Gastrocnemius medialis (tissue), 4 donors: ENCODE results near the gene PLN. TPM values are rescaled to one million over a fixed set of nuclear protein-coding genes. Genes with fewer than 3 reads are reported as not detected.

ENCODE experiments used
- ATAC-seq, 2 donors: fragments of 150-250 bp; one replicate each; pipeline ENCODE4 v1.9.1; 2016
- DNase-seq, 2 donors: peaks; one replicate each; pipeline ENCODE4 v3.0.0-alpha.2; 2019
- H3K27ac ChIP-seq, 4 donors: fragments of 200-600 bp; sonication (generic); 1 replicate in 1 of 4; 2 replicates in 3 of 4; pipeline ENCODE4 v1.5.1; 2016 to 2018; ENCODE audit warnings: mild to moderate bottlenecking in 2 of 4, moderate library complexity in 1 of 4
- H3K27me3 ChIP-seq, 3 donors: fragments of 200-600 bp; sonication (generic) in 2 of 3; 1 replicate in 1 of 3; 2 replicates in 2 of 3; pipeline versions ENCODE4 v1.5.1 to v1.6.0; 2016 to 2019; ENCODE audit warnings: mild to moderate bottlenecking in 1 of 3, moderate library complexity in 1 of 3
- H3K36me3 ChIP-seq, 2 donors: fragments of 200-600 bp; sonication (generic) in 1 of 2; one replicate each; pipeline ENCODE4 v1.5.1; 2017 to 2018
- H3K4me1 ChIP-seq, 2 donors: fragments of 200-600 bp; sonication (generic) in 1 of 2; one replicate each; pipeline ENCODE4 v1.5.1; 2016 to 2017; ENCODE audit warnings: mild to moderate bottlenecking in 2 of 2
- H3K4me3 ChIP-seq, 4 donors: fragments of 200-600 bp; sonication (generic) in 3 of 4; 1 replicate in 1 of 4; 2 replicates in 3 of 4; pipeline ENCODE4 v1.5.1; 2016 to 2019; ENCODE audit warnings: mild to moderate bottlenecking in 2 of 4
- H3K9me3 ChIP-seq, 3 donors: fragments of 200-600 bp; sonication (generic) in 2 of 3; 1 replicate in 1 of 3; 2 replicates in 2 of 3; pipeline ENCODE4 v1.5.1; 2016 to 2019
- POLR2A ChIP-seq, 2 donors: fragments of 450-650 bp; IDR thresholded peaks; one replicate each; pipeline ENCODE4 v1.6.1; 2017; ENCODE audit warnings: antibody characterized with exemption in 2 of 2, mild to moderate bottlenecking in 2 of 2, moderate library complexity in 2 of 2
- in situ Hi-C, 4 donors: fragments of 200-750 bp; cut with MboI; loops; one replicate each; pipeline versions ENCODE4 v1.15.0 to v1.8.0; 2017; ENCODE audit warnings: low sequenced_read_pairs in 4 of 4
- intact Hi-C: fragments of 100-400 bp; cut with DNase I; formaldehyde crosslinking; loops from one replicate; pipeline ENCODE4 v1.15.1; 2023; ENCODE audit warnings: low total_unique reads
- total RNA-seq, 4 donors: library from RNA; depleted of rRNA; stranded (reverse); fragments of >200 nt; gene quantifications; one replicate each; pipeline versions ENCODE4 v1.1.0 to v1.2.3, GENCODE V29; 2016
- TF ChIP-seq, protein P1 (sequence below), 5 experiments: fragments of 450-650 bp in 3 of 5; fragments of 200-600 bp in 2 of 5; sonication (generic) in 2 of 5; IDR thresholded peaks in 4 of 5; conservative IDR thresholded peaks in 1 of 5; 1 replicate in 4 of 5; 2 replicates in 1 of 5; pipeline ENCODE4 v1.5.1; 2016 to 2019; ENCODE audit warnings: antibody characterized with exemption in 5 of 5, mild to moderate bottlenecking in 3 of 5, moderate library complexity in 3 of 5

PLN gene
- total RNA-seq, 4 donors from 2014 or later = 49.6 to 278 (median 202) TPM

DNA sequence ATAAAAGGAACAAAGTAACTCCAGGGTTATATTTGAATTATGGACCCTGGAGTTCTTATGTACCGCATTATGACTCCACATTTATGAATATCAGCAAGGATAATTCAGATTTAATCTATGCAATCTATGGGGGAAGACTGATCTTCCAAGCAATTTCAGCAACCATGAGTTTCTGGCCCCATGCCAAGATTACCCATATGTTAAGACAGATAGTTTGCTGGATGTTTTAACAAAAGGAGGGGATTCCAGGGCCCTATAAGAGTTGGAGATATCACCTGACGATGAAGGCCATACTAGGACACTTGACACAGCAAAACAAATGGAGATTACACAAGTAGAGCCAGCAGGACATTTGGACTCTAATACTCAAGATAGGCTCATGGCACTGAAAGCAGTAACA lies 45.9 kb upstream of the PLN start:
- Histone ChIP-seq H3K4me1 (peaks cover 11 to 21% of the 10 kb centered on the region in 2 donors), H3K36me3 (peaks cover 0 to 18% of the 10 kb centered on the region in 2 donors), H3K27ac (no peak overlapping the region), H3K9me3 (no peaks in the 10 kb centered on the region), H3K27me3 (no peaks in the 10 kb centered on the region), H3K4me3 (no peak overlapping the region)
- no peak for ATAC-seq
- intact Hi-C loops = no loop called here
- no peak for TF ChIP-seq POLR2A (IDR thresholded peaks at IDR 0.05)
- TF ChIP-seq, protein P1, sequence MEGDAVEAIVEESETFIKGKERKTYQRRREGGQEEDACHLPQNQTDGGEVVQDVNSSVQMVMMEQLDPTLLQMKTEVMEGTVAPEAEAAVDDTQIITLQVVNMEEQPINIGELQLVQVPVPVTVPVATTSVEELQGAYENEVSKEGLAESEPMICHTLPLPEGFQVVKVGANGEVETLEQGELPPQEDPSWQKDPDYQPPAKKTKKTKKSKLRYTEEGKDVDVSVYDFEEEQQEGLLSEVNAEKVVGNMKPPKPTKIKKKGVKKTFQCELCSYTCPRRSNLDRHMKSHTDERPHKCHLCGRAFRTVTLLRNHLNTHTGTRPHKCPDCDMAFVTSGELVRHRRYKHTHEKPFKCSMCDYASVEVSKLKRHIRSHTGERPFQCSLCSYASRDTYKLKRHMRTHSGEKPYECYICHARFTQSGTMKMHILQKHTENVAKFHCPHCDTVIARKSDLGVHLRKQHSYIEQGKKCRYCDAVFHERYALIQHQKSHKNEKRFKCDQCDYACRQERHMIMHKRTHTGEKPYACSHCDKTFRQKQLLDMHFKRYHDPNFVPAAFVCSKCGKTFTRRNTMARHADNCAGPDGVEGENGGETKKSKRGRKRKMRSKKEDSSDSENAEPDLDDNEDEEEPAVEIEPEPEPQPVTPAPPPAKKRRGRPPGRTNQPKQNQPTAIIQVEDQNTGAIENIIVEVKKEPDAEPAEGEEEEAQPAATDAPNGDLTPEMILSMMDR (IDR thresholded peaks at IDR 0.05 in 4 of 5, conservative IDR thresholded peaks at IDR 0.05 in 1 of 5) = no peak
- no peak for DNase-seq
- in situ Hi-C loops = loop anchor here in 2 of 4 donors (10.0 to 25.0 kb wide), 2 partner anchors 215 to 217 kb away; no protein-coding TSS in a partner anchor

DNA sequence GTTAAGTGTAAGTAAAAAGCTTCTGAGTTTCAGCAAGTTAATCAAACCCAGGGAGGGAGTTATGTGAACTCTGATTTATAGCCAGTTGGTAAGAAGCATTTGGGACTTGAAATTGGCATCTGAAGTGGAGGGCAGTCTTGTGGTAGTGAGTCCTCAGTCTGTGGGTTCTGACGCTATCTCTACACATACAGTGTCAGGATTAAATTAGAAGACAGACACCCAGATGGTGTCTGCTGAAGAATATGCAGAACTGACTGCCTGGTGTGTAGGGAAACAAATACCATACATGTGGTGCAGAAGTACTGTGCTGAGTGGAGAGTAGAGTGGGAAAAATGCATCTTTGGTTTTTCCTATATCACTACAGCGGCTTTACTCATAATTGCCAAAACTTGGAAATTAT lies 43.5 kb upstream of the PLN start:
- Histone ChIP-seq H3K27me3 (no peaks in the 10 kb centered on the region), H3K36me3 (peaks cover 0 to 18% of the 10 kb centered on the region in 2 donors), H3K27ac (no peak overlapping the region), H3K9me3 (no peaks in the 10 kb centered on the region), H3K4me1 (peaks cover 31 to 35% of the 10 kb centered on the region in 2 donors), H3K4me3 (no peak overlapping the region)
- TF ChIP-seq, protein P1 (IDR thresholded peaks at IDR 0.05 in 4 of 5, conservative IDR thresholded peaks at IDR 0.05 in 1 of 5) = no peak
- no peak for TF ChIP-seq POLR2A (IDR thresholded peaks at IDR 0.05)
- in situ Hi-C loops = loop anchor here in 3 of 4 donors (5.0 to 25.0 kb wide), 3 partner anchors 217 to 220 kb away; no protein-coding TSS in a partner anchor
- DNase-seq = no peak
- intact Hi-C loops = loop anchor here (5.0 kb wide), 1 partner anchor 113 kb away; no protein-coding TSS in a partner anchor
- ATAC-seq = no peak

DNA sequence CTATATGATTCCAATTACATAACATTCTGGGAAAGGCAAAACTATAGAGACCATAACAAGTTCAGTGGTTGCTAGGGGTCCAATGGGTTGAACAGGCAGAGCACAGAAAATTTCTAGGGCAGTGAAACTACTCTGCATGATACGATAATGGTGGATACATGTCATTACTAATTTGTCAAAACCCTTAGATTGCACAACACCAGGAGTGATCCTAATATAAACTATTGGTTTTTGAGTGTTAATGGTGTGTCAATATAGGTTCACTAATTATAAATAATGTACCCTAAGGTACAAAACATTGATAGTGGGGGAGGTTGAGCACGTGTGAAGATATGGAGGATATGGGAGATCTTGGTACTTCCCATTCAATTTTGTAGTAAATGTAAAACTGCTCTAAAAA lies 42.4 kb upstream of the PLN start:
- H3K4me3 ChIP-seq = no peak overlapping the region
- TF ChIP-seq, protein P1 (IDR thresholded peaks at IDR 0.05 in 4 of 5, conservative IDR thresholded peaks at IDR 0.05 in 1 of 5) = no peak
- no peak for TF ChIP-seq POLR2A (IDR thresholded peaks at IDR 0.05)
- no peak for ATAC-seq
- H3K36me3 ChIP-seq = peaks cover 0 to 18% of the 10 kb centered on the region in 2 donors
- in situ Hi-C loops = loop anchor here in 3 of 4 donors (5.0 to 25.0 kb wide), 3 partner anchors 218 to 221 kb away; no protein-coding TSS in a partner anchor
- H3K27ac ChIP-seq = peak overlapping the region; percentile 52 to 71 (median 62)
- no peaks in the 10 kb centered on the region for H3K9me3 ChIP-seq
- peaks cover 39 to 42% of the 10 kb centered on the region in 2 donors for H3K4me1 ChIP-seq
- no peak for DNase-seq
- intact Hi-C loops = loop anchor here (5.0 kb wide), 1 partner anchor 112 kb away; no protein-coding TSS in a partner anchor
- H3K27me3 ChIP-seq = no peaks in the 10 kb centered on the region

DNA sequence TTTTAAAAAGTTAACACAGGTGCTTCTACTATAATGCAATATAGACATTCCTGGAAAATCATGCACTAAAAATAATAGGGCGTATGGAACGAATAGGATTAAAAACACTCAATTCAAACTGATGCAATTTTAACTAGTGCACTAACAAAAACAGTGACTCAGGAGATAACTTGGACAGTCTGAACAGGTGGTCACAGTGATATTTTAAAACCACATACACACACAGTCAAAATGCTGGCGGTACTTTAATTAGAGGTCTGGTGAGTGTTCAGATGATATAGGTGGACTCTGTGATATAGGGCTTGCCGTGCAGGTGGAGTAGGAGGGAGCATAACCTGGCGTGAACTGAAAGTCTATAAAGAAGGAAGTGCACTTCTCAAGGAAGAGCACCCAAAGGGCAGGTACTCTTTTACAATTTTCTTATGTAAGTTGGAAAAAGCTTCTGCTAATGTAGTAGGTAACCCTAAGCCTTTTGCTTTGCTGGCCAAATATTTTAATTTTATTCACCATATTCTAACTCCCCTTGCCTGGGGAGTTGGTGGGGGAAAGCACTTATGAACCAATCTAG lies 41.9 kb upstream of the PLN start:
- TF ChIP-seq POLR2A (IDR thresholded peaks at IDR 0.05) = no peak
- TF ChIP-seq, protein P1 (IDR thresholded peaks at IDR 0.05 in 4 of 5, conservative IDR thresholded peaks at IDR 0.05 in 1 of 5) = no peak
- no peak for DNase-seq
- in situ Hi-C loops = loop anchor here in 3 of 4 donors (5.0 to 25.0 kb wide), 3 partner anchors 219 to 221 kb away; no protein-coding TSS in a partner anchor
- Histone ChIP-seq H3K27ac (peak overlapping the region; percentile 52 to 71 (median 62)), H3K27me3 (no peaks in the 10 kb centered on the region), H3K4me1 (peaks cover 42 to 44% of the 10 kb centered on the region in 2 donors), H3K36me3 (peaks cover 0 to 18% of the 10 kb centered on the region in 2 donors), H3K9me3 (no peaks in the 10 kb centered on the region), H3K4me3 (no peak overlapping the region)
- ATAC-seq = peak; percentile 69 to 87
- intact Hi-C loops = loop anchor here (5.0 kb wide), 1 partner anchor 111 kb away; no protein-coding TSS in a partner anchor
